Erythroblast (primary cell): ENCODE results near the gene IL12RB1.

Source experiments
- GATA1 ChIP-seq: IDR thresholded peaks from 2 replicates; pipeline ENCODE4 v1.6.1; 2011; ENCODE audit warnings: low read depth, mild to moderate bottlenecking, control low read depth, low read length, moderate library complexity
- POLR2A ChIP-seq: IDR thresholded peaks from 2 replicates; pipeline ENCODE4 v1.6.1; 2011; ENCODE audit warnings: mild to moderate bottlenecking, low read length

GRCh38 chr19:18120127-18120526 is 33.4 kb upstream of the IL12RB1 start:
- TF ChIP-seq POLR2A (no peak), GATA1 (no peak)
